Measurements from ENCODE around the gene OTUD4. TPM values are rescaled to one million over a fixed set of nuclear protein-coding genes. Genes with fewer than 3 reads are reported as not detected.

OTUD4 gene
- total and polyA plus RNA-seq, 2 donors (not counting 3 experiments of a cell fraction or from before 2014, with no cell fraction given) = 12.6 to 40.9 TPM

DNA sequence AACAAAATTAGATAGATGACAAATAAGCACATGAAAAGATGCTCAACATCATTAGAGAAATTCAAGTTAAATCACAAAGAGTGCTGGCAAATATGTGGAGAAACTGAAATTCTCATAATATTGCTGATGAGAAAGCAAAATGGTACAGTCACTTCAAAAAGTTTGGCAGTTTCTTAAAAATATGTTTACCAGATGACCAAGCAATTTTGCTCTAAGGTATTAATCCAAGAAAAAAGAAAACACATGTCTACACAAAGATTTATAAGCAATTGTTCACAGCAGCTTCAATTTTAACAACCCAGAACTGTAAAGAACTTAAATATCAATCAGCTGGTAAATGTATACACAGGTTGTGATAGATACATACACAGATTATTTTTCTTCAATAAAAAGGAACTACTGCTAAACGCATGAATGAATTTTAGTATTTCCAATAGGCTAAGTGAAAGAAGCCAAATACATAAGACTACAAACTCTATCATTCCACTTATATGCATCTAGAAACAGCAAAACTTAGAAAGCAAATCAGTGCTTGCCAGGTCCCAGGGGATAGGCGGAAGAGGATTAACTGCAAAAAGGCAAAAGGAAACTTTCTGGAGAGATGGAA, 11.7 kb downstream of the OTUD4 start:
- H2AFZ ChIP-seq (ENCODE audit: low read depth, low read length) = no peak overlapping the region
- H3K36me3 ChIP-seq (ENCODE audit: control insufficient read depth in 2 of 2, extremely low read depth in 1 of 2, insufficient read depth in 2 of 2, low read length in 2 of 2) = peaks cover 0 to 7% of the 10 kb centered on the region in 2 experiments
- no peak for DNase-seq (ENCODE audit: low read depth, low spot score)
- no peaks in the 10 kb centered on the region for H3K9me1 ChIP-seq (replicated peaks; ENCODE audit: control insufficient read depth, extremely low read depth, insufficient read depth, low read length)
- ChIA-PET POLR2A (no interaction called here), CTCF (no interaction called here)
- TF ChIP-seq, protein P1, sequence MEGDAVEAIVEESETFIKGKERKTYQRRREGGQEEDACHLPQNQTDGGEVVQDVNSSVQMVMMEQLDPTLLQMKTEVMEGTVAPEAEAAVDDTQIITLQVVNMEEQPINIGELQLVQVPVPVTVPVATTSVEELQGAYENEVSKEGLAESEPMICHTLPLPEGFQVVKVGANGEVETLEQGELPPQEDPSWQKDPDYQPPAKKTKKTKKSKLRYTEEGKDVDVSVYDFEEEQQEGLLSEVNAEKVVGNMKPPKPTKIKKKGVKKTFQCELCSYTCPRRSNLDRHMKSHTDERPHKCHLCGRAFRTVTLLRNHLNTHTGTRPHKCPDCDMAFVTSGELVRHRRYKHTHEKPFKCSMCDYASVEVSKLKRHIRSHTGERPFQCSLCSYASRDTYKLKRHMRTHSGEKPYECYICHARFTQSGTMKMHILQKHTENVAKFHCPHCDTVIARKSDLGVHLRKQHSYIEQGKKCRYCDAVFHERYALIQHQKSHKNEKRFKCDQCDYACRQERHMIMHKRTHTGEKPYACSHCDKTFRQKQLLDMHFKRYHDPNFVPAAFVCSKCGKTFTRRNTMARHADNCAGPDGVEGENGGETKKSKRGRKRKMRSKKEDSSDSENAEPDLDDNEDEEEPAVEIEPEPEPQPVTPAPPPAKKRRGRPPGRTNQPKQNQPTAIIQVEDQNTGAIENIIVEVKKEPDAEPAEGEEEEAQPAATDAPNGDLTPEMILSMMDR (IDR thresholded peaks at IDR 0.05; ENCODE audit: extremely low read depth in 1 of 2, insufficient read depth in 1 of 2, low read depth in 1 of 2, low read length in 2 of 2) = no peak
- TF ChIP-seq GATA2 (IDR thresholded peaks at IDR 0.05; ENCODE audit: insufficient read depth, insufficient read length, low read depth, low read length) = no peak
- TF ChIP-seq EZH2 (IDR thresholded peaks at IDR 0.05; ENCODE audit: borderline replicate concordance, low read depth, low read length, severe bottlenecking) = no peak
- TF ChIP-seq MYC (IDR thresholded peaks at IDR 0.05; ENCODE audit: low read depth, low read length) = no peak
- TF ChIP-seq POLR2A (IDR thresholded peaks at IDR 0.05; ENCODE audit: low read depth, low read length) = no peak
- TF ChIP-seq JUN (IDR thresholded peaks at IDR 0.05; ENCODE audit: borderline replicate concordance, insufficient read depth, insufficient read length, low read depth) = no peak
- TF ChIP-seq POLR2AphosphoS5 (IDR thresholded peaks at IDR 0.05; ENCODE audit: insufficient read depth, low read depth, low read length) = no peak
- no peak for TF ChIP-seq FOS (IDR thresholded peaks at IDR 0.05; ENCODE audit: borderline replicate concordance, insufficient read depth, low read length)
- TF ChIP-seq, protein P2, sequence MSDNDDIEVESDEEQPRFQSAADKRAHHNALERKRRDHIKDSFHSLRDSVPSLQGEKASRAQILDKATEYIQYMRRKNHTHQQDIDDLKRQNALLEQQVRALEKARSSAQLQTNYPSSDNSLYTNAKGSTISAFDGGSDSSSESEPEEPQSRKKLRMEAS (IDR thresholded peaks at IDR 0.05; ENCODE audit: insufficient read depth, insufficient read length) = no peak
- no peak overlapping the region for H3K4me3 ChIP-seq (replicated peaks in 1 of 3; ENCODE audit: insufficient read depth in 1 of 3, low read depth in 1 of 3, low read length in 3 of 3)
- no peak overlapping the region for H3K4me2 ChIP-seq (ENCODE audit: insufficient read depth, low read length)
- no peaks in the 10 kb centered on the region for H3K9me3 ChIP-seq (replicated peaks; ENCODE audit: control insufficient read depth, insufficient read depth, low read length)
- intact Hi-C loops (cut with micrococcal nuclease) = no loop called here
- H3K79me2 ChIP-seq (ENCODE audit: control insufficient read depth, insufficient read depth, low read length) = peaks cover 63% of the 10 kb centered on the region
- H3K9ac ChIP-seq (replicated peaks; ENCODE audit: extremely low read depth, insufficient read depth, low read length) = no peak overlapping the region
- peaks cover 22% of the 10 kb centered on the region for H3K4me1 ChIP-seq (ENCODE audit: control insufficient read depth, extremely low read depth, insufficient read depth, low read length)
- FAIRE-seq = no peak
- H4K20me1 ChIP-seq (replicated peaks; ENCODE audit: control insufficient read depth, extremely low read depth, insufficient read depth, low read length) = no peaks in the 10 kb centered on the region
- H3K27ac ChIP-seq (ENCODE audit: insufficient read depth, low read depth, low read length) = no peak overlapping the region
- BruUV-seq (replicated peaks) = no TSS peak
- H3K27me3 ChIP-seq (ENCODE audit: control insufficient read depth in 2 of 2, insufficient read depth in 2 of 2, low read length in 2 of 2) = no peaks in the 10 kb centered on the region
- dilution Hi-C loops (cut with MboI; ENCODE audit: extremely low pct_ligation_motif_present, low sequenced_read_pairs) = no loop called here

Measured in endothelial cell of umbilical vein (primary cell).